H9 (cell line): ENCODE measurements around the gene NFKBIZ. TPM values are rescaled to one million over a fixed set of nuclear protein-coding genes. Genes with fewer than 3 reads are reported as not detected.

ENCODE experiments used
- DNase-seq: peaks from one replicate; pipeline ENCODE4 v3.0.0-alpha.2; 2017
- H2AFZ ChIP-seq: one replicate; pipeline ENCODE4 v1.6.1; 2013; ENCODE audit warnings: mild to moderate bottlenecking, low read length, control low read depth, moderate library complexity
- H2AK5ac ChIP-seq: 2 replicates; pipeline ENCODE4 v1.6.1; 2013; ENCODE audit warnings: low read length, control low read depth, mixed read lengths; ENCODE audit not compliant: insufficient read length
- H2BK120ac ChIP-seq: one replicate; pipeline ENCODE4 v1.6.1; 2013; ENCODE audit warnings: low read depth, mild to moderate bottlenecking, low read length, control low read depth, inconsistent platforms; ENCODE audit not compliant: poor library complexity, severe bottlenecking
- H2BK12ac ChIP-seq: 2 replicates; pipeline ENCODE4 v1.6.1; 2013; ENCODE audit warnings: low read length, control low read depth, mixed read lengths, low read depth; ENCODE audit not compliant: insufficient read length
- H2BK15ac ChIP-seq: 2 replicates; pipeline ENCODE4 v1.6.1; 2013; ENCODE audit warnings: low read depth, low read length, control low read depth
- H2BK20ac ChIP-seq: one replicate; pipeline ENCODE4 v1.6.1; 2013; ENCODE audit warnings: low read depth, mild to moderate bottlenecking, low read length, control low read depth, inconsistent platforms; ENCODE audit not compliant: poor library complexity, severe bottlenecking
- H2BK5ac ChIP-seq: 2 replicates; pipeline ENCODE4 v1.6.1; 2013; ENCODE audit warnings: low read length, control low read depth, mixed read lengths; ENCODE audit not compliant: insufficient read length
- H3K14ac ChIP-seq: 2 replicates; pipeline ENCODE4 v1.6.1; 2013; ENCODE audit warnings: low read length, control low read depth; ENCODE audit not compliant: insufficient read depth
- H3K18ac ChIP-seq: 2 replicates; pipeline ENCODE4 v1.6.1; 2013; ENCODE audit warnings: low read depth, mild to moderate bottlenecking, mixed read lengths, low read length, control low read depth; ENCODE audit not compliant: insufficient read length
- H3K23ac ChIP-seq: 2 replicates; pipeline ENCODE4 v1.6.1; 2013; ENCODE audit warnings: low read length, control low read depth, mixed read lengths, low read depth; ENCODE audit not compliant: insufficient read length
- H3K23me2 ChIP-seq: 2 replicates; pipeline ENCODE4 v1.6.1; 2013; ENCODE audit warnings: low read depth, mild to moderate bottlenecking, mixed read lengths, low read length, control low read depth; ENCODE audit not compliant: insufficient read length, poor library complexity, severe bottlenecking
- H3K27ac ChIP-seq: 2 replicates; pipeline ENCODE4 v1.5.1; 2013; ENCODE audit warnings: low read length, control low read depth, mixed read lengths, low read depth; ENCODE audit not compliant: insufficient read length
- H3K27me3 ChIP-seq: 2 replicates; pipeline ENCODE4 v1.6.1; 2013; ENCODE audit warnings: low read length, control low read depth, inconsistent platforms; ENCODE audit not compliant: insufficient read depth
- H3K4ac ChIP-seq: 2 replicates; pipeline ENCODE4 v1.6.1; 2013; ENCODE audit warnings: low read depth, mild to moderate bottlenecking, control low read depth, inconsistent platforms, low read length, moderate library complexity
- H3K4me1 ChIP-seq: 2 replicates; pipeline ENCODE4 v1.6.1; 2013; ENCODE audit warnings: low read length, control low read depth, inconsistent platforms; ENCODE audit not compliant: insufficient read depth
- H3K4me2 ChIP-seq: 2 replicates; pipeline ENCODE4 v1.6.1; 2013; ENCODE audit warnings: low read length, control low read depth, mixed read lengths; ENCODE audit not compliant: insufficient read length, insufficient read depth
- H3K56ac ChIP-seq: 2 replicates; pipeline ENCODE4 v1.6.1; 2013; ENCODE audit warnings: low read depth, mild to moderate bottlenecking, mixed read lengths, low read length, control low read depth; ENCODE audit not compliant: insufficient read length
- H3K79me1 ChIP-seq: 2 replicates; pipeline ENCODE4 v1.6.1; 2013; ENCODE audit warnings: low read depth, mild to moderate bottlenecking, moderate library complexity, low read length, control low read depth, inconsistent platforms; ENCODE audit not compliant: insufficient read depth, poor library complexity, severe bottlenecking
- H3K79me2 ChIP-seq: 2 replicates; pipeline ENCODE4 v1.6.1; 2013; ENCODE audit warnings: low read length, control low read depth, inconsistent platforms; ENCODE audit not compliant: insufficient read depth
- H3K9ac ChIP-seq: 2 replicates; pipeline ENCODE4 v1.6.1; 2013; ENCODE audit warnings: low read length, control low read depth, mixed read lengths; ENCODE audit not compliant: insufficient read length; ENCODE audit errors: extremely low read depth
- H3K9me3 ChIP-seq: one replicate; pipeline ENCODE4 v1.6.1; 2013; ENCODE audit warnings: low read depth, low read length, inconsistent platforms; ENCODE audit not compliant: control insufficient read depth
- H3T11ph ChIP-seq: one replicate; pipeline ENCODE4 v1.6.1; 2013; ENCODE audit warnings: mild to moderate bottlenecking, low read length, control low read depth, inconsistent platforms
- H4K20me1 ChIP-seq: one replicate; pipeline ENCODE4 v1.6.1; 2013; ENCODE audit not compliant: control insufficient read depth, insufficient read length, insufficient read depth
- H4K5ac ChIP-seq: 2 replicates; pipeline ENCODE4 v1.6.1; 2013; ENCODE audit warnings: low read depth, mild to moderate bottlenecking, mixed read lengths, low read length, control low read depth; ENCODE audit not compliant: insufficient read length
- H4K8ac ChIP-seq: replicated peaks from 2 replicates; pipeline ENCODE4 v1.6.1; 2013; ENCODE audit warnings: low read length, control low read depth, mixed read lengths, low read depth; ENCODE audit not compliant: insufficient read length
- H4K91ac ChIP-seq: 2 replicates; pipeline ENCODE4 v1.6.1; 2013; ENCODE audit warnings: low read depth, mild to moderate bottlenecking, moderate library complexity, mixed read lengths, low read length, control low read depth; ENCODE audit not compliant: insufficient read length
- H3K27ac Mint-ChIP-seq, 3 experiments: 2 replicates in 2 of 3; 3 replicates in 1 of 3; pipeline ENCODE4 v1.8.0; 2020 to 2021; ENCODE audit warnings: mixed read lengths in 3 of 3, mild to moderate bottlenecking in 1 of 3, moderate library complexity in 1 of 3
- H3K27me3 Mint-ChIP-seq: 2 replicates; pipeline ENCODE4 v1.8.0; 2021; ENCODE audit warnings: low read depth, mild to moderate bottlenecking, moderate library complexity, mixed read lengths
- H3K36me3 Mint-ChIP-seq, 3 experiments: 2 replicates in 2 of 3; 3 replicates in 1 of 3; pipeline ENCODE4 v1.8.0; 2020 to 2021; ENCODE audit warnings: low read depth in 3 of 3, mixed read lengths in 3 of 3; ENCODE audit not compliant: insufficient read depth in 1 of 3
- H3K4me1 Mint-ChIP-seq, 2 experiments: 2 replicates each; pipeline ENCODE4 v1.8.0; 2020; ENCODE audit warnings: mixed read lengths in 2 of 2
- H3K4me3 Mint-ChIP-seq, 2 experiments: 2 replicates in 1 of 2; 3 replicates in 1 of 2; pipeline ENCODE4 v1.8.0; 2020 to 2021; ENCODE audit warnings: mild to moderate bottlenecking in 2 of 2, mixed read lengths in 2 of 2, moderate library complexity in 1 of 2
- H3K9me3 Mint-ChIP-seq, 2 experiments: 2 replicates in 1 of 2; 3 replicates in 1 of 2; pipeline ENCODE4 v1.8.0; 2020; ENCODE audit warnings: mild to moderate bottlenecking in 2 of 2, mixed read lengths in 2 of 2, moderate library complexity in 1 of 2
- CTCF ChIP-seq: fragments of 200-600 bp; sonication (generic); conservative IDR thresholded peaks from 3 replicates; pipeline ENCODE4 v1.8.0; 2021; ENCODE audit warnings: antibody characterized with exemption, mild to moderate bottlenecking
- WGBS: extraction: QIAGEN DNeasy Blood & Tissue Kit; methylation state at CpG from one replicate; pipeline ENCODE4 v1.1.7; 2013; ENCODE audit warnings: missing lambda C conversion rate, low lambda C conversion rate, mixed read lengths; ENCODE audit not compliant: insufficient read length; ENCODE audit errors: extremely low coverage; 5-methylcytosine and 5-hydroxymethylcytosine counted together
- total RNA-seq: library from RNA; stranded (reverse); gene quantifications from 2 replicates; pipeline ENCODE4 v1.2.1, GENCODE V29; 2021

The NFKBIZ gene
- total RNA-seq, 1 experiment from 2014 or later: 11.1 TPM

GRCh38 chr3:101861212-101861788 is 12.0 kb downstream of the NFKBIZ start:
- peaks cover 3% of the 10 kb centered on the region in 2 experiments; a peak in 3 of 4 replicates for H3K4me1 Mint-ChIP-seq
- no peaks in the 10 kb centered on the region for H3K9me3 Mint-ChIP-seq
- Histone ChIP-seq H3K56ac (no peak overlapping the region), H3K23ac (no peak overlapping the region), H3K9ac (no peak overlapping the region), H2BK15ac (no peak overlapping the region), H3K4ac (no peak overlapping the region), H3K4me2 (no peak overlapping the region), H2BK5ac (no peak overlapping the region), H3K23me2 (no peaks in the 10 kb centered on the region), H4K20me1 (no peaks in the 10 kb centered on the region), H3T11ph (no peak overlapping the region), H2BK12ac (no peak overlapping the region), H2AK5ac (no peak overlapping the region), H3K27ac (no peak overlapping the region), H3K18ac (no peak overlapping the region), H3K79me2 (no peaks in the 10 kb centered on the region), H3K4me1 (no peaks in the 10 kb centered on the region), H4K91ac (no peak overlapping the region), H3K9me3 (no peaks in the 10 kb centered on the region), H2BK20ac (no peak overlapping the region), H4K8ac (no peak overlapping the region), H2AFZ (no peak overlapping the region), H3K14ac (no peak overlapping the region), H3K79me1 (no peaks in the 10 kb centered on the region), H4K5ac (no peak overlapping the region), H2BK120ac (no peak overlapping the region), H3K27me3 (no peaks in the 10 kb centered on the region)
- H3K4me3 Mint-ChIP-seq: no peak overlapping the region
- no peak for DNase-seq
- H3K27ac Mint-ChIP-seq: peak overlapping the region in 1 of 3 experiments; percentile 10; a peak in 2 of 7 replicates
- no CpG with 5 or more reads among the region's 3 CpGs for WGBS
- TF ChIP-seq CTCF: no peak
- peaks cover 20 to 45% (median 43%) of the 10 kb centered on the region in 3 experiments; a peak in 6 of 7 replicates for H3K36me3 Mint-ChIP-seq
- no peaks in the 10 kb centered on the region for H3K27me3 Mint-ChIP-seq
